ENCODE results near the gene YEATS2.

The YEATS2 gene

GRCh38 chr3:183697610-183698317, at the start of gene YEATS2:
YEATS2 (plus strand) TSS chr3:183697797; CDS start chr3:183715163, 17,366 bp downstream.
- peak; percentile 84 for DNase-seq (ENCODE audit: low read depth)
- TF ChIP-seq CTCF (IDR thresholded peaks at IDR 0.05; ENCODE audit: insufficient read depth, low read depth, low read length, missing control alignments): no peak
- peak within 1 kb of the TSS; percentile 93 for H3K4me3 ChIP-seq (ENCODE audit: low read depth, low read length)

GRCh38 chr3:183650554-183650953, 47.0 kb upstream of the YEATS2 start:
- no peak overlapping the region for H3K4me3 ChIP-seq (ENCODE audit: low read depth, low read length)
- DNase-seq (ENCODE audit: low read depth): no peak
- TF ChIP-seq CTCF (IDR thresholded peaks at IDR 0.05; ENCODE audit: insufficient read depth, low read depth, low read length, missing control alignments): no peak

DNA sequence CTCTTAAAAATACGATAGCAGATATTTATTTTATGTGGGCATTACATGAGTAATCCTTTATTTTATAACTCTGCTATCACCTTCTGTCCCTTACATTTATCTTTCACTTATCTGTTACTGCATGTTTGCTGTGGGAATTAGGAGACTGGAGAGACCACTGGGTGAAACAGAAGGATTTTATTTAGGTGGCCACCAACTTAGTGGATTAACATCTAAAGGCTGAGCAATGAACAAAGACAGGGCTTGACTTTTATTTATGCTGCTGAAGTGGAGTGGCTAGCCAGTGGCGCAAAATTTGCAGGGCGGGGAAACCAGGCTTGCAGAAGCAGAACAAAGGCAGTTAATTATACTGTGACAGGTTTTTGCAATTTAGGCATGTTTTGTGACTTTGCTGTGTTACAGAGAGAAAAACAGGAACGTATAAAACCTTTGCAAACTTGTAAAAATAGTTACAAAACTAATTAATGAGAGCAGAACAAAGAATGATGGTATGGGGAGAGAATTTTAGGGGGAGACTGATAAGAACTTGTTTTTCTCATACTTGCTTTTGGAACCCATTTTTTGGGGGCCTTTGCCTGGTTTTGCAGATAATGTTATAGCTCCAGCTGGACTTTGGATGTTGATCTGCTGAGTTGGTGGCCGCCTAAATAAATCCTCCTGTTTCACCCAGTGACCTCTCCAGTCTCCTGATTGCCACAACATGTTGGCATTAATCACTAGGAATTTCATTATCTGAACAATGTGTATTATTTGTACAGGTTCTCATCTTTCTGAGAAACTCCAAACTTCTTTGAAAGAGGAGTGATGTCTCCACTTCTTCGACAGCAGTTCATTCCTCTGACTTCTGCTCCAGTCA, 44.2 kb upstream of the YEATS2 start:
- DNase-seq (ENCODE audit: low read depth): no peak
- no peak overlapping the region for H3K4me3 ChIP-seq (ENCODE audit: low read depth, low read length)
- TF ChIP-seq CTCF (IDR thresholded peaks at IDR 0.05; ENCODE audit: insufficient read depth, low read depth, low read length, missing control alignments): no peak

DNA sequence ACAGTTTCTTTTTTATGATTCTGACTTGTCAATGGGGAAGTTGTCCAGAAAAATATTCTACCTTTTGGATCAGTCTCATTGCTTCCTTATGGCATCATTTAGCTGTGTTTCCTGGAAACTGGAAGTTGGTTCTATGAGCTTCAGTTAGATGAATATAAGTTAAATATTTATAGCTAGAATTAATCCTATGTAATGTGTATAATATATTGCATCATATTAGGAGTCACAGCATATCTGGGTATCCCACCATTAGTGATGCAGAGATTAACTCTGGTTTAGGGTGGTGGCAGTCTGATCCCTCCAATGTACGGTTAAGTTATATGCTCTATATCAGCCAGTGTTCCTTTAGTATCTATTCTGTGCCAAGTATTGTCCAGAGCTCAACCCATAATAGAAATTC, 42.9 kb upstream of the YEATS2 start:
- DNase-seq (ENCODE audit: low read depth): no peak
- TF ChIP-seq CTCF (IDR thresholded peaks at IDR 0.05; ENCODE audit: insufficient read depth, low read depth, low read length, missing control alignments): no peak
- H3K4me3 ChIP-seq (ENCODE audit: low read depth, low read length): no peak overlapping the region

DNA sequence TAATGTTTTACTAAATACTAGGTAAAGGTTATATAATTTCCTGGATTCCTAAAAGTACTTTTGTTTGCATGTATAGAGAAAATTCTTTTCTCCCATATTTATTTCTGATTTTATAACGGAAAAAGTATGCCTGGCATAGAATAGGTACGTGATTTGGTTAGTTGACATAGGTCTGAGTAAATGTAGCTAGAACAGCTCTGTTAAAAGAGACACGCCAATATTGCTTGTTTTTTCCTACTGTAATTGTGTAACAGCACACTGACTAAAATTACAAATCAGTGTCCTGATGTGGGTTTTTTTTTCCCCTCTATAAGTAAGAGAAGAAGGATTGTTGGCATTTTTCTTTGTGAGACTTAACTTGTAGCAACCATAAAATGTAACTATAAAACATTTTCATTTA, 35.5 kb upstream of the YEATS2 start:
- no peak for DNase-seq (ENCODE audit: low read depth)
- H3K4me3 ChIP-seq (ENCODE audit: low read depth, low read length): no peak overlapping the region
- no peak for TF ChIP-seq CTCF (IDR thresholded peaks at IDR 0.05; ENCODE audit: insufficient read depth, low read depth, low read length, missing control alignments)

GRCh38 chr3:183664913-183665381, 32.6 kb upstream of the YEATS2 start:
- H3K4me3 ChIP-seq (ENCODE audit: low read depth, low read length): no peak overlapping the region

More at GRCh38 chr3:183664913-183665381, 32.6 kb upstream of the YEATS2 start:
- no peak for TF ChIP-seq CTCF (IDR thresholded peaks at IDR 0.05; ENCODE audit: insufficient read depth, low read depth, low read length, missing control alignments)
- DNase-seq (ENCODE audit: low read depth): no peak
